Fibroblast of the aortic adventitia (primary cell): ENCODE measurements around the gene PPM1J. TPM values are rescaled to one million over a fixed set of nuclear protein-coding genes. Genes with fewer than 3 reads are reported as not detected.

Experiments
- DNase-seq: peaks from one replicate; pipeline ENCODE4 v3.0.0-alpha.2; 2010; ENCODE audit warnings: low read depth
- H3K4me3 ChIP-seq: 2 replicates; pipeline ENCODE4 v1.5.1; 2011; ENCODE audit warnings: low read depth, mild to moderate bottlenecking, control low read depth, low read length, moderate library complexity
- CTCF ChIP-seq: IDR thresholded peaks from 2 replicates; pipeline ENCODE4 v1.5.1; 2011; ENCODE audit warnings: mild to moderate bottlenecking, low read length, control low read depth, inconsistent platforms; ENCODE audit not compliant: insufficient read depth
- total RNA-seq: library from RNA; depleted of rRNA; stranded (reverse); fragments of >200 nt; gene quantifications from 2 replicates; pipeline ENCODE4 v1.2.3, GENCODE V29; 2012; ENCODE audit warnings: low replicate concordance

Gene PPM1J
- total RNA-seq, 1 donor, result 0.63 TPM

- DNase-seq, result no peak
- no peak for TF ChIP-seq CTCF
- H3K4me3 ChIP-seq, result no peak overlapping the region
Measured at GRCh38 chr1:112702420-112703261, 12.5 kb downstream of the PPM1J start.

GRCh38 chr1:112702067-112702395 lies 13.1 kb downstream of the PPM1J start:
- no peak for DNase-seq
- TF ChIP-seq CTCF, result no peak
- H3K4me3 ChIP-seq, result no peak overlapping the region

GRCh38 chr1:112701227-112702066 lies 13.7 kb downstream of the PPM1J start:
- no peak for DNase-seq
- H3K4me3 ChIP-seq, result no peak overlapping the region
- no peak for TF ChIP-seq CTCF

GRCh38 chr1:112700290-112701226 lies 14.6 kb downstream of the PPM1J start:
- no peak for TF ChIP-seq CTCF
- H3K4me3 ChIP-seq, result no peak overlapping the region
- peak; percentile 96 for DNase-seq

- H3K4me3 ChIP-seq, result no peak overlapping the region
- TF ChIP-seq CTCF, result no peak
- DNase-seq, result no peak
Measured at GRCh38 chr1:112699425-112700144, 15.5 kb downstream of the PPM1J start.
